ENCODE results near the gene PLA2G10.
"Not testable (repeated sequence)": the region's sequence is repeated elsewhere in the genome, so short reads cannot be mapped to it uniquely, and the experiment has no call there.

PLA2G10 gene

GRCh38 chr16:14658063-14658462 lies 36.0 kb downstream of the PLA2G10 start:
- no peak for DNase-seq

DNA sequence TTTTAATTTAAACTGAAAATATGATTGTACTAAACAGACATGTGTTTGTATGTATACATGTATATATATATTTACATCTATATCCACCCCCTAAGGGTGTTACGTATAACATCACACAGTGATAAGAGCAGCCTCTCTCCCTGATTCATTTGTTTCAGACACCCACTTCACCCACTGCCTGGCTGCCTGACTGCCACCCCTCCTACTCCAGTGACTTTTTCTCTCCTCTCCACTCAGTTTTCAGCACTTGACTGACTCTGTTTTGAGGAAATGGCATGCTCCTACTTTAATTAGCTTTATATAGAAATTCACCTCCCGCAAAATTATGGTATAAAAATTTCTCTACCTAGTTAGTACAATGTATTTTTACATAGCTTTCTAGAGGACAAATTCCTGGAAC lies 41.4 kb downstream of the PLA2G10 start:
- DNase-seq, result no peak

DNA sequence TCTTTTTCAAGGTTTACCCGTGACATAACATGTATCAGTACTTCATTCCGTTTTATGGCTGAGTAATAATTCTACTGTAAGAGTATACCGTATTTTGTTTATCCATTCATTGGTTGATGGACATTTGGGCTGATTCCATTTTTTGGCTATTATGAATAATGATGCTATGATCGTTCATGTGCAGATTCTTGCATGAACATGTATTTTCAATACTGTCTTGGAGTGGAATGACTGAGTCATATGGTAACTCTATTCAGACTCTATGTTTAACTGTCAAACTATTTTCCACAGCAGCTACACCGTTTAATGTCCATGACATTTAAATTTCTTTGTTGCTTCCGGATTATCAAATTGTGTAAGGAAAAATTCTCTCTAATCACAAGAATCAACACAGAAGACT lies 43.5 kb downstream of the PLA2G10 start:
- DNase-seq, result no peak

- DNase-seq, result no peak
These were observed 44.3 kb downstream of the PLA2G10 start for GRCh38 chr16:14649816-14650215.

GRCh38 chr16:14641926-14642325 lies 52.2 kb downstream of the PLA2G10 start:
- DNase-seq, result no peak

DNA sequence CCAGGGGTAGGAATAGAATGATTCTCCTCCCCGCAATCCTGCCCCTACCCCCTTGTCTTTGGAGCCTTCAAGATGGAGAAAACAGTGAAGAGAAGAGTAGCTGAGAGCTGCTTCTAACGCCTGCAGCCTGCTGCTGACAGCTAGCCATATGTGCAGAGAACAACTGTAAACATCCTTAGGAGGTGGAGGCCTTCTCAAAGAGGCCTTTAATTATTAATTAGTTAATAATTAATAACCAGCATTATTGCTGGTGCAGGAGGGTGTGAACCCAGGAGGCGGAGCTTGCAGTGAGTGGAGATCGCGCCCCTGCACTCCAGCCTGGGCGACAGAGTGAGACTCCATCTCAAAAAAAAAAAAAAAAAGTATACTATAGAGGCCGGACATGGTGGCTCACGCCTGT lies 52.9 kb downstream of the PLA2G10 start:
- DNase-seq, result no peak

DNA sequence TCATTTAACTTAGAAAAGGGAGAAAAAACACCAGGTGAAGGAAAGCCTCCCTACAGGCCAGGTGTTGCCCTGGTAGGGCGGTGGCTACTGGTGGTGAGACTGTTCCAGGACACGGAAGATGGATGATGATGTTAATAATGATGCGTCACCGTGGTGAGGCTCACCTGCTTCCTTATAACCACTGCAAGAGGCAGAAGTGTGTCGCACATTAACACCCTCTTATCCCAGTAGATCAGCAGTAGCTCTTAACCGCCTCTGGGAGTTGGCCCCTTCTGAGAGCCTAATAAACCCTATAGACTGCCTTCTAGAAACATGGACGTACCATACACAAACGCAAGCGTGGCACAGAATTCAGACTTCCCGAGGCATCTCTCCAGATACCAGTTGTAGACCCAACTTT lies 53.6 kb downstream of the PLA2G10 start:
- no peak for DNase-seq

- DNase-seq, result not testable (repeated sequence)
These were observed 57.2 kb downstream of the PLA2G10 start for GRCh38 chr16:14636951-14637240.

GRCh38 chr16:14636179-14636950 lies 57.7 kb downstream of the PLA2G10 start:
- not testable (repeated sequence) for DNase-seq

DNA sequence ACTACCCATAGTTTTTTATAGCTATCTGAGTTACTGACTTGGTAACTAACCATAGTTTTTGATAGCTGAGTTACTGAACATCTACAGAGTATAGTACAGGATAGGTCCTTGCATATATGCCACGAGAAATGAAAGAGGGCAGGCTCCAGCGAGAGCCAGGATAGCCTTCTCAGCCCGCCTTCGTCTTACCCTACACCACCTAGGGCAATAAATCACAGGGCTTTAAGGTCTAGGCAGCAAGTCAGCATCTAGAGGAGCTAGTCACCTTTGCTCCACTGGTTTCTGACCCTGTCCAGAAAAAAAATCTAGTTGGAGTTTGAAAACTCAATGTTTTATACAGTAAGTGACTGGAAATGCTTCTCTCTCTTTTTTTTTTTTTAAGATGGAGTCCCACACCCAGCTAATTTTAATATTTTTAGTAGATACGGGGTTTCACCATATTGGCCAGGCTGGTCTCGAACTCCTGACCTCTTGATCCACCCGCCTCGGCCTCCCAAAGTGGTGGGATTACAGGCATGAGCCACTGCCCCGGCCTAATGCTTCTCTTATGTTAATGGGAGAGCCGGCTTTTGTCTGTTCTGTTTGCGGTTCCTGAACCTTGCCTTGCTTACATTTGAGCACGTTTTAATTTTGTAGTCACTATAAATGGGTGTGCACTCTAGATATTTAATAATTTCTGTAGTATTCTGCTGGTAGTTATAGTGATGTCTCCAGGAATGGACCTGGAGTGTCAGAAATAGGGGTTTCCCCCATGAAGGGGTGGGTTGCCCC lies 58.5 kb downstream of the PLA2G10 start:
- DNase-seq, result no peak

DNA sequence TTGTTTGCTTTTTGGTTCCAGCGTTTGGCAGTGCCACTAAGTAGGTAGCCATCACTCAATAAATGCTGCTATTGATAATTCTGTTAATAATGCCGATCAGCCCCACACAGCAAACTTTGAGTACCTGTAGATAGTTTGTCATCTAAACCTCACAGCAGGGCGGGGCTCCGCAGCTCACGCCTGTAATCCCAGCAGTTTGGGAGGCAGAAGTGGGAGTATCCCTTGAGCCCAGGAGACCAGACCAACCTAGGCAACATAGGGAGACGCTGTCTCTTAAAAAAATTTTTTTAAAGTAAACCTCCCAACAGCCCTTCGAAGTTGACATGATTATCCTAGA lies 59.8 kb downstream of the PLA2G10 start:
- no peak for DNase-seq

DNA sequence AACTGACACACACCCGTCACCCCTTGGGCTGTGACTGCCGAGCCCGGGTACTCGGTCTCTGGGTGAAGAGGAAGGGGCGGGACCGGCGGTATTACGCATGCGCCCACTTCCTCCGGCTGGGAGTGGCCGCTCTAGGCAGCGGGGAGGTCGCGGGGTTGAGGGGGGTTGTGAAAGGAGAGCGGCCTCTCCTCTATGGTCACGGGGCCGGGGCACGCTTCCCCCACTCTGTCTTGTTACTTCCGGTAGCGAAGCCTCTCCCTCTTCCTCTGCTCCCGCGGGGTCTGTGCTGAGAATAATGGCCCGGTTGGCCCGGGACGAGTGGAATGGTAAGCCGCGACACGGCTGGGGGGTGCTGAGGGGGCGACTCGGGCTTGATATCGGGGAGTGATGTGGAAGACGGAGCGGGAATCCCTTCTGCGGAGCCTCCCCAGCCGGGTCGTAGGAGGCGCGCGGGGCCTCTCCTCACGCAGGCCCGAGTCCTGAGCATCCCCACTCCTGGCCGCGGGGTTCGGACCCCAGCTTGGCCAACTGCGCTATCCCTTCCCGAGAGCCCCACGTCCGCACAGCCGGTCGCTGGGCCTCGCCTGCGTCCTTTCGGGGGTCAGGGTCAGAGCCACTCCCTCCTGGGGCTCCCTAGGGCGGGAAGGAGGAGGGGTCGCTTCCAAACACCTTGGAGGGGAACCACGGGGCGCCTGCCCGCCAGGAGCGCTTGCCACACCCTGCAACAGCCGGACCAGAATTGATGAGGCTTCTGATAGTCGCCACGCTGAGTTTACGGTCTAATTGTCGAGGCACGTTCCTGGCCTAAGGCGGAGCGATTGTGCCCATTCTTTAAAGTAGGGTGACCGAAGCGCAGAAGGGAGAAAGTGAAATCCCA lies 61.2 kb downstream of the PLA2G10 start, which contains the start of gene BFAR:
TSS of gene BFAR (plus strand) at position 259 of the 877 bp plus-strand sequence. CDS start 11,396 bp downstream, outside the sequence.
- peak; percentile 80 to 96 for DNase-seq

DNA sequence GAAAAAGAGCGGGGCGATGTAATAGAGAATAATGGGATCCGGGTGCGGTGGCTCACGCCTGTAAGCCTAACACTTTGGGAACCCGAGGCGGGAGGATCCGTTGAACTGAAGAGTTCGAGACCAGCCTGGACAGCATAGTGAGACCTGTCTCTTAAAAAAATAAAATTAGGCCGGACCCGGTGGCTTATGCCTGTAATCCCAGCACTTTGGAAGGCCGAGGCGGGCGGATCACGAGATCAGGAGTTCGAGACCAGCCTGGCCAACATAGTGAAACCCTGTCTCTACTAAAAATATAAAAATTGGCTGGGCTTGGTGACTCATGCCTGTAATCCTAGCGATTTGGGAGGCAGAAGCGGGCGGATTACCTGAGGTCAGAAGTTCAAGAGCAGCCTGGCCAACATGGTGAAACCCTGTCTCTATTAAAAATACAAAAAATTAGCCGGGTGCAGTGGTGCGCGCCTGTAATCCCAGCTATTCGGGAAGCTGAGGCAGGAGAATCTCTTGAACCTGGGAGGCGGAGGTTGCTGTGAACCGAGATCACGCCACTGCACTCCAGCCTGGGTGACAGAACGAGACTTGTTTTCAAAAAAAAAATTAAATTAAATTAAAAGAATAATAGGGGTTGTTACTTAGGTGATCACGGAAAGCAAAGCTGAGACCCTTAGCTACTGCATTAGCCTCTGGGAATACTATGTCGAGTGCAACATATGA lies 63.3 kb downstream of the PLA2G10 start:
- not testable (repeated sequence) for DNase-seq

- peak; percentile 27 to 72 for DNase-seq
These were observed 64.0 kb downstream of the PLA2G10 start, which contains the start of gene PARN for GRCh38 chr16:14629919-14630619. Gene PARN (minus strand): TSS chr16:14630260. CDS start chr16:14630125, 135 bp downstream.

- DNase-seq, result no peak
These were observed 64.5 kb downstream of the PLA2G10 start for GRCh38 chr16:14629612-14629918.

- no peak for DNase-seq
These were observed 65.1 kb downstream of the PLA2G10 start for GRCh38 chr16:14628806-14629611.

DNA sequence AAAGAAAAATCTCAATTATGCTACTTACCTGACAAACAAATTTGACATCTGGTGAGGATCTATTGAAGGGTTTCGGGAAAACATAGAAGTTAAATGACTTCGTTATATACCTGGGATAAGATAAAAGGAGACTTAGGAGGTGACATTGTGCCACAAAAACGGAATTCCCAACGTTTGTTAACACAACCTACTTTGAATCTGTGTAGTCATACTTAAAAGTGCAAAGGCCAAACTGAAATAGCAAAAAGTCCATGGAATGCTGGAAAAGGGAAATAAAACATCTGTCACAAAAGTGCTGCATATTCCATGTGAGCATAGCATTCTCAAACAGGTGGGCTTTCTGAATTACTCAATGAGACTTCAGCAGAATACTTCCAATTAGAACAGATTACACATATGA lies 67.0 kb downstream of the PLA2G10 start:
- DNase-seq, result no peak
